Fibroblast of the conjunctiva (primary cell): ENCODE measurements around the gene CHRNB1.

Experiments used
- DNase-seq: peaks from one replicate; pipeline ENCODE4 v3.0.0-alpha.2; 2010; ENCODE audit warnings: low read depth

Gene CHRNB1

GRCh38 chr17:7416323-7416722 lies 28.5 kb upstream of the CHRNB1 start:
- no peak for DNase-seq

DNA sequence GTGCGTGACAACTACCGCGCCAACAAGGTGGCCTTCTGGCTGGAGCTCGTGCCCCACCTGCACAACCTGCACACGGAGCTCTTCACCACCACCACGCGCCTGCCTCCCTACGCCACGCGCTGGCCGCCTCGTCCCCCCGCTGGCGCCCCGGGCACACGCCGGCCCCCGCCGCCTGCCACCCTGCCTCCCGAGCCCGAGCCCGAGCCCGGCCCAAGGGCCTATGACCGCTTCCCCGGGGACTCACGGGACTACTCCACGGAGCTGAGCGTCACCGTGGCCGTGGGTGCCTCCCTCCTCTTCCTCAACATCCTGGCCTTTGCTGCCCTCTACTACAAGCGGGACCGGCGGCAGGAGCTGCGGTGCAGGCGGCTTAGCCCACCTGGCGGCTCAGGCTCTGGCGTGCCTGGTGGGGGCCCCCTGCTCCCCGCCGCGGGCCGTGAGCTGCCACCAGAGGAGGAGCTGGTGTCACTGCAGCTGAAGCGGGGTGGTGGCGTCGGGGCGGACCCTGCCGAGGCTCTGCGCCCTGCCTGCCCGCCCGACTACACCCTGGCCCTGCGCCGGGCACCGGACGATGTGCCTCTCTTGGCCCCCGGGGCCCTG lies 27.7 kb upstream of the CHRNB1 start:
- no peak for DNase-seq

DNA sequence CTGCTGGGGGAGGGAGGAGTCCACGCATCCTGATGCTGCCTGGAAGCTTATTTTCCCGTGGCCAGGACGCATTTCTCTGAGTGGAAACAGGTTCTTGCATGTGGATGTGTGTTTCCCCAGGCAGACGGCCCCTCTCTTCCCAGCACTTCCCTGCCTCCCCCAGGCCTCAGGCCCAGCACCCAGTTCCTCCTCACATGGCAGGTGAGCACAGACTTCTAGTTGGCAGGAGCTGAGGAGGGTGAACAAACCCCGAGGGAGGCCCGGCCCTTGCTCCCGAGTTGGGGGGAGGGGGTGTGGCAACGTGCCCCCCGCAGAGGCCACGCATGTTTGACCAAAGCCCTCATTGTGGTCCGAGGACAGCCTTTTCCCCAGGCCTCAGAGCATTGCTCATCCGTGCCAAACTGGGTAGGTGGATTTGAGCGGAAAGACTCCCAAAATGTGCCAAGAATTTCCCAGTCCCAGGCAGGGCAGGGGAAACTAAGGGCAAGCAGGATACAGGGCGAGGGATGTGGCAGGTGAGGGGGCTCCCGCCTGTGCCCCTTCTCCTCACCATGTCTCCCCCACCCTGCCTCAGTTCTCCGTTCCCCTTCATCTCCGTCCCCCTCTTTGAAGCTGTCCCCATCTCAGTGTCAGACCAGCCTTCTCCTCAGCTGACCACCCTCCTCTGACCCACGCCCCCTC lies 26.2 kb upstream of the CHRNB1 start:
- DNase-seq: no peak

DNA sequence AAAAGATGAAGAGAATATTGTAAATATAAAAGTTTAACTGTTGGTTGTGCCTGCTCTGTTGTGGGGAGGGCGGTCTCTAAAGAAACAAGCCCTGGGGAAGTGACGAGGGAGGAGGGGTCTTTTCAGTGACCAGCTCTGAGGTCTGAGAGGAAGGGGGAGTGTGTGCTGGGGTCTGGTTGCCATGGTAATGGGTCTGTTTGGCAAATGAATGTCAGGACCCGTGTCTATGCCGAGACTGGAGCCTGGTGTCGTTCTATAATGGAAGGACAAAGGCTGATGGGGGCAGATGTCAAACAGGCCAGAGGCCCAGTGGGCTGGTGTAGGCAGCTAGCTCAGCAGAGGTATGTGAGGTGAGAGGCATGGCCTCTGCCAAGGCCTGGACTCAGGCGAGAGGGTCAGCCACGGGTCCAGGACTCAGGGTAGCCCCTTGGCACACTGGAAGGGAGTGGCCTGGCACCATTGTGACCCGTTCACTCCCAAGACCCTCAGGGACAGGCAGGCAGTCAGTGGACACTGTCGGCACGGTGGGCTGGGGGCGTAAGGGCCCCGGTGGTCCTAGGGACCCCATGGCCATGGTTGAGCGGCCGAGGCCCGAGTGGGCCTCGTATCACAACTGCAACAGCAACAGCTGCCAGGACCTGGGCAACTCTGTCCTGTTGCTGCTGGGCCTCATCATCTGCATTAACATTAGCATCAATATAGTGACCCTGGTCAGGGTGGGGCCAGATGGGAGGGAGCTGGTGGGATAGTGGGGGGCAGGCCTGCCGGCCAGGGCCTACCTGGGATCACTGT lies 24.8 kb upstream of the CHRNB1 start, which contains the start of gene SPEM1:
Gene SPEM1, plus strand, starts transcription at position 506 of the 792 bp plus-strand sequence. Its CDS starts 61 bp downstream, at position 567.
- DNase-seq: no peak

DNA sequence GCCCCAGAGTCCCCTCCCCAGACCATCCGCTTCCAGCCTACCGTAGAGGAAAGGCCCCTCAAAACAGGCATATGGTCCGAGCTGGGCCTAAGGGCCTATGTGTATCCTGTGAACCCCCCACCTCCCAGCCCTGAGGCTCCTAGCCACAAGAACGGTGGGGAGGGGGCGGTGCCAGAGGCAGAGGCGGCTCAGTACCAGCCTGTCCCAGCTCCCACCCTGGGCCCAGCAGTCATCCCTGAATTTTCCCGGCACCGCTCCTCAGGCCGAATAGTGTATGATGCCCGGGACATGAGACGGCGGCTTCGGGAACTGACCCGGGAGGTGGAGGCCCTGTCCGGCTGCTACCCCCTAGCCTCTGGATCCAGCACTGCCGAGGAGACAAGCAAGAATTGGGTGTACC lies 23.7 kb upstream of the CHRNB1 start:
- no peak for DNase-seq

DNA sequence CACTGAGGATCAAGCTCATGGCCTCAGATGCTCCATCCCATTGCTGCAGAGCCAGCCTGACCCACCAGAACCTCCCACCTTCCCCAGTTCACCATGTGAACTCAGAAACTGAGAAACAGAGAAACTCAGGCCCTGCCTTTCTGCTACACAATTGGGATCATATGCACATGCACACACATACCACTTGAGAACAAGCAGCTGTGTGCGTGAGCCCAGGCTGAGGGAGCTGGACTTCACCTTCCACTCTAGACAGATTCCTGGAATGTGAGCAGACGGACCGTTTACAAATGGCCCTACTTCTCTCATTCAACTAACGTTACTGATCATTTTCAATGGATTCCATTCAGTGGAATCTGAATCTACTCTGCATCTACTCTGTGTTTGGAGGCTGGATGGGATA lies 21.2 kb upstream of the CHRNB1 start:
- DNase-seq: no peak

- DNase-seq: no peak
These were observed 19.5 kb upstream of the CHRNB1 start, which contains the start of gene SPEM2 for GRCh38 chr17:7425316-7425715. Gene SPEM2, plus strand, starts transcription at chr17:7425616. Its CDS starts 73 bp downstream, at chr17:7425689.

- no peak for DNase-seq
These were observed 19.1 kb upstream of the CHRNB1 start for GRCh38 chr17:7425756-7426155.

- no peak for DNase-seq
These were observed 18.5 kb upstream of the CHRNB1 start for GRCh38 chr17:7426203-7426863.

DNA sequence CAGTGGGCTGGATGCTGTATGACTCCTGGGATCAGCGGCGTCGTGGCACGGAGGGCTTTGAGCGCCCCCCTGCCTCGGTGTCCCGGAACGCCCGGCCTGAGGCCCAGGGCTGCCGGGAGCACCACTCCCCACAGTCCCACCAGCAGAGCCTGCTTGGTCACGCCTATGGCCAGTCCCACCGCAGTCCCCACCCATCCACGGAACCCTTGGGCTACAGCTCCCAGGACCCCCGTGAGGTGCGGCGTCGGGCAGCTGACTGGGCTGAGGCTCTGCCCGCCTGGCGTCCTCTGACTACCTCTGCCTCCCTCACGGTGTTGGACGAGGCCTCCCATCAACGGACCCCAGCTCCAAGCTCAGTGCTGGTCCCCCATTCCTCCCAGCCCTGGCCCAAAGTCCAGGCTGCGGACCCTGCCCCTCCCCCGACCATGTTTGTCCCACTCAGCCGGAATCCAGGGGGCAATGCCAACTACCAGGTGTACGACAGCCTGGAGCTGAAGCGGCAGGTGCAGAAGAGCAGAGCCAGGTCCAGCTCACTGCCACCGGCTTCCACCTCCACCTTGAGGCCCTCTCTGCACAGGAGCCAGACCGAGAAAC lies 17.9 kb upstream of the CHRNB1 start:
- DNase-seq: no peak

- no peak for DNase-seq
These were observed 17.3 kb upstream of the CHRNB1 start for GRCh38 chr17:7427549-7427948.

GRCh38 chr17:7428557-7428956 lies 16.3 kb upstream of the CHRNB1 start, which contains the start of gene SPEM3:
Gene SPEM3, plus strand, starts transcription at chr17:7428857. Its CDS starts 46 bp downstream, at chr17:7428903.
- no peak for DNase-seq

GRCh38 chr17:7429722-7430121 lies 15.1 kb upstream of the CHRNB1 start:
- no peak for DNase-seq

GRCh38 chr17:7431231-7431630 lies 13.6 kb upstream of the CHRNB1 start:
- no peak for DNase-seq

DNA sequence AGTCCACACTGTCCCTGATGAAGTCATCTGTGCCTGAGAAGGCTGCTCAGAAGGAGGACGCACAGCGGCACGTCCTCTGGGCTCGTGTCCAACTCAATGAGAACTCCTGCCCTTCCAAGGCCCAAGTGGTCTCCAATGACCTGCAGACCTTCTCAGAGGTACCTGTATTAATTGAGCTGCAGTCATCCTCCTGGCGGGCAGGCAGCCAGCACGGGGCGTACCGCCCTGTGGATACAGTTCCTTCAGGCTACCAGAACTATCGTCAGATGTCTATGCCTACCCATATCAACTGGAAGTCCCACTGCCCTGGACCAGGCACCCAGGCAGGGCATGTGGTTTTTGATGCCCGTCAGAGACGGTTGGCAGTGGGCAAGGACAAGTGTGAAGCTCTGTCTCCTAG lies 12.6 kb upstream of the CHRNB1 start:
- DNase-seq: no peak

- DNase-seq: no peak
These were observed 8.9 kb upstream of the CHRNB1 start for GRCh38 chr17:7435676-7436555.

DNA sequence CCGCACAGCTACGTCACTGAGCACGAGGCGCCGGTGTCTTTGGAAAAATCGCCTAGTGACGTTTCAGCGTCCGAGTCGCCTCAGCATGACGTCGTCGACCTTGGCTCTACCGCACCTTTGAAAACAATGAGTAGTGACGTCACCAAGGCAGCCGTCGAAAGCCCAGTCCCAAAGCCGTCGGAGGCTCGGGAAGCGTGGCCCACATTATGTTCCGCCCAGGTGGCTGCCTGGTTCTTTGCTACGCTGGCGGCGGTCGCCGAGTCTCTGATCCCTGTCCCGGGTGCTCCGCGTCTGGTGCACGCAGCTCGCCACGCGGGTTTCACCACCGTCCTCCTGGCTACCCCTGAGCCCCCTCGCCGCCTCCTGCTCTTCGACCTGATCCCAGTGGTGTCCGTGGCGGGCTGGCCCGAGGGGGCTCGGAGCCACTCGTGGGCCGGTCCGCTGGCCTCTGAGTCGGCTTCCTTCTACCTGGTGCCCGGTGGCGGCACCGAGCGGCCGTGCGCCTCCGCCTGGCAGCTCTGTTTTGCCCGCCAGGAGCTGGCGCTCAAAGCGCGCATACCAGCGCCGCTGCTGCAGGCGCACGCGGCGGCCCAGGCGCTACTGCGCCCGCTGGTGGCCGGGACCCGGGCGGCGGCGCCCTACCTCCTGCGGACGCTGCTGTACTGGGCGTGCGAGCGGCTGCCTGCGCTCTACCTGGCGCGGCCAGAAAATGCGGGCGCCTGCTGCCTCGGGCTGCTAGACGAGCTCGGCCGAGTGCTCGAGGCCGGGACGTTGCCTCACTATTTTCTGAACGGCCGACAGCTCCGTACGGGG lies 8.1 kb upstream of the CHRNB1 start:
- DNase-seq: peak; percentile 43

GRCh38 chr17:7437369-7437863 lies 7.4 kb upstream of the CHRNB1 start:
- DNase-seq: no peak

GRCh38 chr17:7437950-7438614 lies 6.8 kb upstream of the CHRNB1 start:
- no peak for DNase-seq
